NCI-H2029 treated with DMSO at 0.1 percent for 48 hours (cell line): Measurements from ENCODE around the gene ERFE.
"Not testable (repeated sequence)": the region's sequence is repeated elsewhere in the genome, so short reads cannot be mapped to it uniquely, and the experiment has no call there.

Source experiments
- DNase-seq: peaks from one replicate; lab custom pipeline; 2025; lab: John Stamatoyannopoulos, UW

The ERFE gene, protein sequence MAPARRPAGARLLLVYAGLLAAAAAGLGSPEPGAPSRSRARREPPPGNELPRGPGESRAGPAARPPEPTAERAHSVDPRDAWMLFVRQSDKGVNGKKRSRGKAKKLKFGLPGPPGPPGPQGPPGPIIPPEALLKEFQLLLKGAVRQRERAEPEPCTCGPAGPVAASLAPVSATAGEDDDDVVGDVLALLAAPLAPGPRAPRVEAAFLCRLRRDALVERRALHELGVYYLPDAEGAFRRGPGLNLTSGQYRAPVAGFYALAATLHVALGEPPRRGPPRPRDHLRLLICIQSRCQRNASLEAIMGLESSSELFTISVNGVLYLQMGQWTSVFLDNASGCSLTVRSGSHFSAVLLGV

DNA sequence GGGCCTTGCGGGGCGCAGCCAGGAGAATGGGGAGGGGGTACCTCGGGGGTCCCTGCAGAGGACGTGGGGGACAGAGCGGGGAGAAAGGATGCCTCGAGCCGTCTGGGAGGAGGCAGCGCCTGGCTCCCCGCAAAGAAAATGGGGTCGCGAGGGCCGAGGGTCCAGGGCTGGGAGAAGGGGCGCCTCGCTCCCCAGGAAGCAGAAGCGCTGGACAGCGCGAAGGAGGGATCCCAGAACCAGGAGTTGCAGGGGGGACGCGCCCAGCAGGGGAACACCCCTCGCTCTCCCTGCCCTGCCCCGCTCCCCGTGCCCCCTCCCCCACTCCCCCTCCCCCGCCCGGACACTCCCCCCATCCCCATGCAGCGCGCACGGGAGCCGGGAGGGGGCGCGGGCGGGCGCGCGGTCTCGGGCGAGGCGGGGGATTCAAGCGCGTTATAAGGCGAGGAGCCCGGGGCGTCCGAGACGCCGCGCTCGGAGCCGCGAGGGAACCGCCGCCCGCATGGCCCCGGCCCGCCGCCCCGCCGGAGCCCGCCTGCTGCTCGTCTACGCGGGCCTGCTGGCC, at the start of gene ERFE:
ERFE (plus strand) TSS at position 462 of the 562 bp plus-strand sequence; CDS start at position 500, 38 bp downstream.
- no peak for DNase-seq

DNA sequence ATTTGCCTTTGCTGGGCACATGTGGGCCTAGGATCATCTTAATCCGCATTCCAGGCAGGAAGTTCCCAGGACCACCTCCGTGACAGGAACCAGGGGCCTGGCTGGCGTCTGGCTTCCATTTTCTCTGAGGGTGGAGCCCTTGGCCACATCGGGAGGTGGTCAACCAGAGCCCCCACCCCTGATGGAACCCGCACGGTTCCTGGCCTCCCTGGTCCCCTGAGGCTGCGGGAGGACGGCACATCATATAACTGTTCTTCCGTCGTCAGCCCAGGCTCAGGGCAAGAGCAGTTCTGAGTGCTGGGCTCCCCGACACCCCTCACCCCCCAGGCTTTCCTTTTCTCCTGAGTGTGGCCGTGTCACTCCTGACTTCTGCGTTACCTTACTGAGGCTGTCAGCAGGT, 45.2 kb upstream of the ERFE start:
- no peak for DNase-seq

DNA sequence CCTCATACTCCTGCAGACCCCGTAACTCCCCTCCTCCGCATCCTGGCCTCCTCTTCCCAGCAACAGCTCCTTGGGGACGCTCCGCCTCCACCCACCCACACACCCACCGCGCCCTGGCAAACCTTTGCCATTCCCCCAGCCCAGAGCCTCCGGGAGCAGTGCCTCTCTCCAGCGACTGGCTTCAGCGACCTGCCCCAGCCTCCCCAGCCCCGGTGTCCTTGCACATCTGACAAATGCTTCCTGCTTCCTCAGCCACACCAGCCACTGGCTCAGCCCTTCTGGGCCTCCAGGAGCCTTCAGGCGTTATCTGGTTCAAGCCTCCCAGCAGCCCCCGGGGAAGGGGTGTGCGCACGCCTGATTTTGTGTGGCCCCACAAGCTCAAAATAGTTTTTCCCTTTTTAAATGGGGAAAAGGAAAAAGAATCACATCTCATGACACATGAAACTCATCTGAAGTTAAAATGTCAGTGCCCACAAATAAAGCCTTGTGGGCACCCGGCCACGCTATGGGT, 44.4 kb upstream of the ERFE start:
- no peak for DNase-seq

DNA sequence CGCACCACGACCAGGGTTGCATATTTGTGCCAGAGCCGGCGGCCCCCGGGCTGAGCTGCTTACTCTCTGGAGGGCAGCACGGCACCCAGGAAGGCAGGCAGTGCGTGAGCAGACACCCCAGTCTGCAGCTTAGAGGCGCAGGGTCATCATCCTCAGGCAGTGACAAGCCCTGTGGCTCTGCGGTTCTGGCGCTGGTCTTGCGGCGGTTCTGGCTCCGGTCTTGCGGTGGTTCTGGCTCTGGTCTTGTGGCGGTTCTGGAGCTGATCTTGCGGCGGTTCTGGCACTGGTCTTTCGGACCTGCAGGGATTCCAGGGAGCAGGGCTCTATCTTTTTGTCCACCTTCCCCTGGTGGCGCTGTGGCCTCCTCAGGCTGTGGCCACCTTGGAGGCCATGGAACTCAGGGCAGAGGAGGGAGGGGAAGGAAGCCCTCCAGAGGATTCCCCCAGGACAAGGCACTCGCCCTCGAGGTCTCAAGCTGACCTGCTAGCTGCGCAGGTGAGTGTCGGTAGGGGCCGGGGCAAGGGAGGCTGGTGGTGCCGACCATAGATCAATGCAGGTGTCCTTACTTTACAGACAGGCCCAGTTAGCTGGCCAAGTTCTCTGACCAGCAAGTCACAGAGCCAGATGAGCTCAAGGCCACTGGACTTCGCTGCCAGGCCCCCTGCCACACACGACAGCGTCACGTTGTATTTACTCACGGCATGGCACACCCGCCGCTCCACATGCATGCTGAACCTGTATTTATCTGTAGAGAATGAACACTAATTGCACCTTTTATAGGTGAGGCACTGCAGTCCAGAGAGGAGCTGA, 43.7 kb upstream of the ERFE start:
- DNase-seq: no peak

DNA sequence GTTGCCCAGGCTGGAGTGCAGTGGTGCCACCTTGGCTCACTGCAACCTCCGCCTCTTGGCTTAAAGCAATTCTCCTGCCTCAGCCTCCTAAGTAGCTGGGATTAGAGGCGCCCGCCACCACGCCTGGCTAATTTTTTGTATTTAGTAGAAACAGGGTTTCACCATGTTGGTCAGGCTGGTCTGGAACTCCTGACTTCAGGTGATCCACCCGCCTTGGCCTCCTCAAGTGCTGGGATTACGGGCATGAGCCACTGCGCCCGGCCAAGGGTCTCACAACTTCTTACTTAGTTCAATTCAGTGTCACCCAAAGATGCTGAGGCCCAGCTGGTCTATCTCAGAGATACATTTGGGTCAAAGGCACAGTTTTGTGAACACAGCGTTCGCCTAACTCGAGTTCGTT, 43.1 kb upstream of the ERFE start:
- not testable (repeated sequence) for DNase-seq

DNA sequence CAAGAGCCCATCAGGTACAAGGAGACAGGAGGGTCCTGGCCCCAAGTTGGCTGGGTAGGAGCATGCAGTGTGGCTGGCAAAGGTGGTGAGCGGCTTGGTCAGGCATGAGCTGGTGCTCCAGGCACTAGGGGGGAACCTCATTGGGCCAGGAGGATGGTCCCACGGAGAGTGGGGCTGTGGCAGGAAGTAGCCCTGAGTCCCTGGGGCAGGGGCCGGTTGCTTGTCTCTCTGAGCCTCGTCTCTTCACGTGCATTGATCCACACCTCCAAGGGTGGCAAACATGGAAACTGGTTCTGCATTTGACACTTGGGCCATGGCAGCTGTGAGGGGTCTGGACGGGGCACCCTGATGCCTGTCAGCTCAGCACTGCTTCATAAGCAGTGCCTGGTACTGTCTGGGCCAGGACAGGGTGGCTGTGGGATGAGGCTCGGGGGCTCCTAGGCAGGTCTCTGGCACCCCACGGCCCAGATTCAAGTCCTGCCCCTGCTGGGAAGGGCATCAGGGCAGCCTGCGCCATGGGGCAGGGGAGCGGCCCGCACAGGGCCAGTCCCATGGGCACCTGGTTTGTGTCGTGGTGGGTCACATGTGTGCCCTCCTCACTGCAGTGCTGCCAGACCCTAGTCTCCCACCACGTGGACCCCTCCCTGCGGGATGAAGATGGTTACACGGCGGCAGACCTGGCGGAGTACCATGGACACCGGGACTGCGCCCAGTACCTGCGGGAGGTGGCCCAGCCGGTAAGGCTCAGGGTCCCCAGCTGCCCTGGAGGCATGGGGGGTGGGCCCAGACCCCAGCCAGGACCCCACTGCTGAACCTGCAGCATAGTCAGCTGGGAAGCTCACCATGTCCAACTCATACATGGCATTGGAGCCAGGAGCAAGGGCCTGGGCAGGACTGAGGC, 42.2 kb upstream of the ERFE start:
- no peak for DNase-seq

DNA sequence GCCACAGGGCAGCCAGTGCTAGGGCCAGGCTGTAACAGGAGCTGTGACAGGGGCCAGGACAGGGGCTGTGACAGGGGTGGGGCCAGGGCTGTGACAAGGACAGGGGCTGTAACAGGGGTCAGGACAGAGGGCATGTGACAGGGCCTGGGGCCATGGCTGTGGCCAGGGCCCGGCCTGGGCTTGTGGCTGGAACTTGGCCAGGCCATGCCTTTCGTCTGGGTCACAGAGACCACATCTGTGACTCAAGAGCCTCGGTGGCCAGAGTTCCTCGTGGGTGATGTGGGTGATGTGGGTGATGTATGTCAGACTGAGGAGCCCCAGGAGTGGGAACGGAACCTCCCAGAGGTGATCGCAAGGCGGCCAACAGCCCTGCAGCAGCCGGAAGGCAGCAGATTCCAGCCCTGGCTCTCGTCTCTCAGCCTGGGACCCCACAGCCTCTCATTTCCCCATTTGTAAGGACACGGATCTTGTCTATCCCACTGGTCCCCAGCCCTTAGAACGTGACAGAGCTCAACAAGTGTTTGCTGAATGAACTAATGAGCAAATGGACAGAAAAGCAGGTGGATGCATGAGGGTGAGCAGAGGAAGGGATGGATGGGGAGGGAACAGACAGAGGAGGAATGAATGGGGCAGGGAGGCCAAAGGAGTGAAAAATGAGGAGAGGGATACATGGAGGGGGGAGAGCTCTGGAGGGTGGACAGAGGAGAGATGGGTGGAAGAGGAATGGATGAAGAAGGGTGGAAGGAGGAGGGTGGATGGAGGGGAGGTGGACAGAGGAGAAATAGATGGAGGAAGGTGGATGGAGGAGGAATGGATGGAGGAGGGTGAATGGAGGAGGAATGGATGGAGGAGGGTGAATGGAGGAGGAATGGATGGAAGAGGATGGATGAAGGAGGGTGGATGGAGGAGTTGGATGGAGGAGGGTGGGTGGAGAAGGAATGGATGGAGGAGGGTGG, 41.3 kb upstream of the ERFE start:
- no peak for DNase-seq

DNA sequence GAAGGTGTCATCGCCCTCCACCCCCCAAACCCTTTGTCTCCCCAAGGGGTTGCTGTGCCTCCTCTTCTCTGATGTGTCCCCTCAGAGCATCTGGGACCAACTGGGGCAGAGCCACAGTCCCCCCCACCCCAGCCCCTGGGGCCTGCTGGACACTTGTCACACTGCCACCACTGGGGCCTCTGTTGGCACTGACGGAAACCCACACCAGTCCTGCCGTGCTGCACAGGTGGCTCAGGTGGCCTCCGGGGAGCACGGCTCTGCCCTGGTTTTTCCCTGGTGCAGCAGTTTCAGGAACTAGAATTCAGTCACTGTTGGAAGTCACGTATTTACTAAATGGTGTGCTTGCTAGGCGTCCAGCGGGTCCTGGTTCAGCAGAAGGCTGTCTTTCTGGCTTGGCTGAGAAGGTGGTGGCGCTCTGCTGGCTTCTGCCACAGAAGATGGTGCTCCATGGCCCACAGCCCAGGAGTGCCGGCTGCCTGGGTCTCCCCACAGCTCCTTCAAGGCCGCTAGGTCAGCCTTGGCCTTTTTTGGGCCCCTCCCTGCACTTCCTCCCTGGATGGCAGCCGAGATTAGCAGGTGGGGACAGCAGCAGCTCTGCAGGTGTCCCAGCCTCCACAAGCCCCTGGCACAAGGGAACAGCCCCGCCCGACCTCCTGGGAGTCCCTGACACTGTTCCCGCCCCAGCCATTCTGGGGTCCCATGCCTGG, 38.9 kb upstream of the ERFE start:
- DNase-seq: no peak

DNA sequence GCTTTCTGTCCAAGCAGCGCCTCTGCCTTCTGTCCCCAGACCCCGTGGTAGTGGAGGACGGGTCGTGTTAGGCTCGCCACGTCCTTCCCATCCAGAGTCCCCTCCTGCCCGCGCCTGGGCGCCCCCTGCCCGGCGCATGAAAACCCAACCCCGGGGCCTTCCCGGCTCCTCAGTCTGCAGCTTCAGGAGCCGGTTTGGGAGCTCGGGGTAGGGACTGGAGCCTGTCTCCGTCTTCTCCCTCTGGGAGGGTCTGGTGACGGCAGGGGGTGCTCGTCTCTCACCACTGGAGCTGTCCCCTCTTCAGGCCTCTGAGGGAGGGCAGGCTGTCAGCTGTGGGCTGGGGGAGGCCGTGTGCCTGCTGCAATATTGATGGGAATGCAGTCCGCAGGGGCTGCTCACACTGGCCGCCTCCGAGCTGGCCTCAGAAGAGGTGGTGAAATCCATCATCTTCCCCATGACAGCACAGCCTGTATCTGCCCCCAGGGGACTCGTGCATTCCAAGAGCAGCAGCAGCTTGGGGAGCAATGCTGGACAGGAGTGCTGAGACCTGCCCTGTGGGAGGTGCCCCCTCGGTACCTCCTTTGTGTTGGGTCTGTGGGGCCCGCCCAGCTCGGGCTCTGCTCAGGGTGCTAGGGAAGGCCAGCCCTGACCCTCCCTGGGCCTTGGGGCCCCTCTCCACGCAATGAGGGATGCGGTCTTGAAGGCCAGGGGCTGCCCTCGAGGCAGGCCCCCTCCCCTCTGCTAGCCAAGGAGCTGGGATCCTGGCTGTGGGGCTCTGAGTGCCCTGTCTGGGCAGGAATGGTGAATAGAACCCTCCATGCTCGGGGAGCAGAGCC, 38.1 kb upstream of the ERFE start:
- DNase-seq: no peak

DNA sequence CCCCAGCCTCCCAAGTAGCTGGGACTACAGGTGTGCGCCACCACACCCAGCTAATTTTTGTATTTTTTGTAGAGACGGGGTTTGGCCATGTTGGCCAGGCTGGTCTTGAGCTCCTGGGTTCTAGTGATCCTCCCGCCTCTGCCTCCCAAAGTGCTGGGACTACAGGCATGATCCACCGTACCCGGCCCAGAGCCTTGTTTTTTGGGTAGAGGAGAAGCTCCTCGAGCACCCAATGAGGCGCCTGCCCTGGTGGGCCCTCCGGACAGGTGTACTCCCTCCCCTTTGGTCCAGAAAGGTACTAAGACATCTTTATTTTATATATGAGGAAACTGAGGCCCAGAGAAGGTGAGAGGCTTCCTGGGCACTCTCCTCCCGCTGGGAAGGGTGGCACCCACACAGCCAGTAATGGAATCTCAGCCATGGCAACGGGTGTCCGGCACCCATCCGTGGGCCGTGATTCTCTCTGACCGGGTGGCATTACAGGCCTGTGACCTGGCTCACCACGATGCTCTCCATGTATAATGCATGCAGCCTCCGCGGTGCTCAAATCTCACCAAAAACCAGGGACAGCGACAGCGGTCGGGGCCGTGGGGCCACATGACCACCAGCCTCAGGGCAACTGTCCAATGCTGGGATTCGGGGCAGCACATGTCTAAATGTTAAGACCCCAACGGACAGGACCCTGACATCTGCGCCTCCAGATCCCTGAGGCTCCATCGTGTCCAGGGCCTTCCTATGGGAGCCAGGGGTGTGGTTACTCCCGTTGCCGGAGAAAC, 37.1 kb upstream of the ERFE start:
- no peak for DNase-seq

DNA sequence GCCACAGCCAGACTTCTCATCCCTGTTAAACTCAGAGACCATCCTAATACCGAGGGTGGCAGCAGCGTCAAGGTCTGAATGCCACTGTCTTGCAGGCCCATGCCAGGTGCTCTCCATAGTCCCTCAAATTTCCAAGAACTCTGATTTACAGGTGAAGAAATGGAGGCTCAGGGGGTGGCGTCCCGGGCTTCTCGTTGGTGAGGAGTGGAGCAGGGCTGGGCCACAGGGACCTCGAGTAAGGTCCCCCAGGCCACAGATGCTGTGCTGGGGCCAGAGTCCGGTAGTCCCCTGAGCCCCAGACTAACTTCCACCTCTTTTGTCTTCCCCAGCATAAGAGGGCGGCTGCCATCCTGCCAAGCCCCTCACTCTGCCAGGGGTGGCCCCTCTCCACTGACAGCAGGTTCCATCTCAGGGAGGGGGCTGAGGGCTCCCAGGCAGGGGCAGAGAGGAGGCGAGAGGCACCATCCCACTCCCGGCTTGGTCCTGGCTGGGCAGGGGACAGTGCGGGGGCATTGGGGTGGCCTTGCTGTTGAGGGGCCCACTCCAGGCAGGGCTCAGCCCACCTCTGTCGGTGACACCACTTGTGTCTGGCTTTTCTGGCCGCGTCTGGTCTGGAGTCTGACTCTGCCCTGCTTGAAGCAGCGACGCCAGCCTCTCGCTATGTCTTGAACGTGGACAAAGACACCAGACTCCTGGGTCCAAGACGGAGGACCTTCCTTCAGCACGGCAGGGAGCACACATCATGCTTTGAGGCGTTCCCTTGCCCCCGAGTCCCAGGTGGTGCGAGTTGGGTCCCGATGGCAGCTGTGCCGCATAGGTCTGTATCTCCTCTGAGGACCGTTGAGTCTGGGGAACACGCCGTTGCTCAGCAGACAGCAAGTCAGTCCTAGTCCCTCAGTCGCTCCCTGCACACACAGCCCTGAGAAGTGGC, 36.2 kb upstream of the ERFE start:
- no peak for DNase-seq

DNA sequence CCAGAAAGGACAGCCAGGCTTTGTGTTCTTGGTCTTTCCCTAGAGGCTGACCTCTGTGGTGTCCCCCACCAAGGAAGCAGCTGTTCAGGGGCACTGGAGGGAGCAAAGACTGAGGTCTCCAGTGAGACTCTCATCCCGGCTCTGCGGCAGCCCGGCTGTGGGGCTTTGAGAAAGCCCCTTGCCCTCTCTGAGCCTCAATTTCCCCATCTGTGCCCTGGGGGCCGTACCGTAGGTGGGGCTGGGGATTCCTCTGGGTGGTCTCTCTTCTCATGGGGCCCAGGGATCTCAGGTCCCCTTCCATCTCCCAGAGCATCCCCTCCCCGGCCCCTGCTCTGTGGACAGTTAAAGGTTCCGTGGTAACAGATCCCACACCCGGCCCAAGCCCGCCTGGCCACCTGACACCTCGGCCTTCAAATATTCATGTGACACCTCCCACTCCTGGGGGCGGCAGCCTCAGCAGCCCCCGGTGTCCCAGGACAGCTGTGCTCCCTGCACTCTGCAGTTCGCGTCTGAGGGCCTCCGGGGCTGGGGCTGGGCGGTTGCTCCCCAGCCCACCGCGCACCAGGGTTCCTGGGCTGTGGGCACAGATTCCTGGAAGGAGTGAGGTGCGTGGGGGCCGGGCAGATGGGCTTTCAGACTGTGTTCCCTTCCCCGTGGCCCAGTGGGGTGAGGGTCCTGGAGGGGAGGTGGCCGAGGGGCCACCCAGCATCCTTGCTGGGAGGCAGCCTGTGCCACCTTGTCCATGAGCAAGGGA, 35.4 kb upstream of the ERFE start:
- no peak for DNase-seq

DNA sequence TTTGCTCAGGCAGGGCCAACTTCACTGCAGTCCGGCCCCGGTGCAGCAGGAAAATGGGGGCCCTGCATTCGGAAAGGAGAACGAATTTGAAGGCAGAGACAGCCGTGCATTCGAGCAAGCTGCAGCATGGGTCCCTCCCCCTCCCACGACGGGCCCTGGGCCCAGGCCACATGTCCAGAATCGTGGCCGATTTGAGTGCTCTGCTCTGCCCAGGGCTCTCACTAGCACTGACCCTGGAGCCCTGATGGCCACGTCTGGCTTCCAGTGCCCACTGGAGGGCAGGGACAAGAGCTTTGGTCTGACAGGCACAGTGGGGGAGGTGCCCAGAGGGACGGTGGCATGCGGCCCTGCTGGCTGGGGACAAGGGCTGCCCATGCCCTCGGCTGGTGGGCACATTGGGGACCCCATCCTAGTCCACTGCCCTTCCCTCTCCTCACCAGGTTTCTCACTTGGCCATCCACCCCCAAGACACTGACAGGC, 34.7 kb upstream of the ERFE start:
- no peak for DNase-seq

DNA sequence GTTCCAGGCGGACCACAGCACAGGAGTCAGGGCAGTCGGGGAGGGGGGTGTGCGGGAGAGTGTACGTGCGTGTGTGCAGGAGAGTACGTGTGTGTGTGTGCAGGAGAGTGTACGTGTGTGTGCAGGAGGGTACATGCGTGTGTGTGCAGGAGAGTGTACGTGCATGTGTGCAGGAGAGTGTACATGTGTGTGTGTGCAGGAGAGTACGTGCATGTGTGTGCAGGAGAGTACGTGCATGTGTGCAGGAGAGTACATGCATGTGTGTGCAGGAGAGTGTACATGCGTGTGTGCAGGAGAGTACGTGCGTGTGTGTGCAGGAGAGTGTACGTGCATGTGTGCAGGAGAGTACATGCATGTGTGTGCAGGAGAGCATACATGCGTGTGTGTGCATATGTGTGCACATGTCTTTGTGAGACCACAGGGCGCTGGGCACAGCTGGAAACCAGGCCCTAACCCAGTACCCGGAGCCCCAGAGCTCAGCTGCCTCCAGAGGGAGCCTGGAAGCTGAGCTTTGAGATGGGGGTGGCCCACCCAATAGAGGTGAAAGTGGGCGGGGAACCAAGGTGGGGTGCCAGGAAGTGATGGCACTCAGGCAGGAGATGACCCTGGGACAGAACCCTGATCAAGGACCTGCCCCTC, 34.2 kb upstream of the ERFE start:
- no peak for DNase-seq

DNA sequence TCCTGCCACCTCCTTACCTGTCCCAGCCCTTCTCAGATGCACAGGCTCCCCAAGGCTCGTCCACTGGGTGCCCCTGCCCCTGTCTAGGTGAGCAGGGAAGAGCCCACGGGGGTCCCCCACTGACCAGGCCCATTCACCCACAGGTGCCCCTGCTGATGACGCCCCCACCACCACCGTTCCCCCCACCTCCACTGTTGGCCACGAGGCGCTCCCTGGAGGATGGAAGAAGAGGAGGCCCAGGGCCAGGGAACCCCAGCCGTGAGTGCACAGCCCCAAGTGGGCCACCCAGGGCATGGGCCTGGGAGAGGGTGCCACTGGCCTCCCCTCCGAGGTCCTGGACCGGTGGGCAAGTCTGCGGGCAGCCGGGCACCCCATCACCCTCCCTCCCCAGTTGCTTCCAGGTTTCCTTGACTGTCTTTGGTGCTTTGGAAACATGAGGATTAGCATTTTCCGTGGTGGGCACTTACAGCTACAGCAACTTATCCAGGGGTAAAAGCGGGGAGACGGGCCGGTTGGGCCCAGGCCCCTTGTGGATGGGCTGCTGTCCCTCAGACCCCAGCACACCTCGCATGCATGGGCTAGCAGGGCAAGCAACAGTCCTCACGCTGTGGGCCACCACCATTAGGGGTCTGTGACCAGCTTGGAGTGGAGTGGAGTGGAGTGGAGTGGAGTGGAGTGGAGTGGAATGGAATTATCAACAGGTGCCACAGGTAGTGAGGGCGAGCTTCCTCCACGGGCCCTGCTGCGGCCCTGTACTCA, 33.5 kb upstream of the ERFE start:
- no peak for DNase-seq
